GM12892 (cell line): ENCODE data around the gene STAC.

Experiments
- DNase-seq: peaks from one replicate; pipeline ENCODE4 v3.0.0; 2011; ENCODE audit not compliant: insufficient read length
- FAIRE-seq: peaks from 2 replicates; lab custom pipeline; 2011; peaks lifted over from hg19 to GRCh38; lab: Jason Lieb, UNC
- POLR2A ChIP-seq: IDR thresholded peaks from 2 replicates; pipeline ENCODE4 v1.6.1; 2011; ENCODE audit warnings: low read depth, low read length, control low read depth
- POLR2AphosphoS5 ChIP-seq: IDR thresholded peaks from 2 replicates; pipeline ENCODE4 v1.6.1; 2011; ENCODE audit warnings: low read depth, low read length, control low read depth
- TAF1 ChIP-seq: IDR thresholded peaks from 2 replicates; pipeline ENCODE4 v1.6.1; 2011; ENCODE audit warnings: low read depth, mild to moderate bottlenecking, control low read depth, low read length, borderline replicate concordance

STAC gene

DNA sequence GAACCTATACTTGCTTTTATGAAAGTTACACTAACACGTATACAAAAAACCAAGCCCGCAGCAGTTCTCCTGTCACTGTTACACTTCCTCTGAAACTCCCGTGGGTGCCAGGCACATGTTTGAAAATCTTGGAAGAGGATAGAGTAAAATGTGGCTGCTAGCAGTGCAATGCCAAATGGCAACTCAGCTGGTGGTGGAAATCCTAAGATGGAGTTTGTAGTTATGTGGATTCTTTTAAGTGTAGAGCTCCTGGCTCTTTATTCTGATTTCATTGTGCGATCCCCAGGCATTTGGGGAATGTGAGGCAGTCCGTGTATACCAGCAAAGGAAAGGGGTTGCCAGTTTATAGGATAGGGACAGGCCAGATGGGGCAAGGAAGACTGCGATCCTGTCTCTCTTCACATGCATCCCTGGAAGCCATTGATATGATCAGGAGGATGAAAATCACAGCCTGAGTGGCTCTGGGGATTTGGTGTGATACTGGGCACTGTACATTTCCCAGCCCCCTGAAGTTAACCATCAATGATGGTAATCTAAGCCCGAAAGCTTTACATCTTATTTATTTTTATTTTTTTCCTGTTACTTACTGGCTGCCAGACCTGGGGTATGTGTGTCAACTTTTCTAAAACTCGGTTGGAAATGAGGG is 1.1 kb downstream of the STAC start:
- no peak for TF ChIP-seq POLR2AphosphoS5
- FAIRE-seq (no peak), DNase-seq (no peak)

DNA sequence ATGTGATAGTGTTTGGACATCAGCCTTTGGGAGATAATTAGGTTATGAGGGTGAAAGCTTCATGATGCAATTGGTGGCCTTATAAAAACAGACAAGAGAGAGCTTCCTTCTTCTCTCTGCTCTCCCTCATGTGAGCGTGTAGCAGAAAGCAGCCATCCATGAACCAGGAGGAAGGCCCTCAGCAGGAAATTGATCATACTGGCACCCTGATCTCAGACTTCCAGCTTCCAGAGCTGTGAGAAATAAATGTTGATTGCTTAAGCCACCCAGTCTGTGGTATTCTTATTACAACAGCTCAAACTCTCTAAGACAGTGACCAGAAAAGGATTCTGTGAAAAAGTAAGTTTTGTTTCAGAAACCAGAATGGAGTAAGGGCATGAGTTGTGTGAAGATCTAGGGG is 13.3 kb downstream of the STAC start:
- DNase-seq (no peak), FAIRE-seq (no peak)
- TF ChIP-seq POLR2AphosphoS5 (no peak), TAF1 (no peak), POLR2A (no peak)

DNA sequence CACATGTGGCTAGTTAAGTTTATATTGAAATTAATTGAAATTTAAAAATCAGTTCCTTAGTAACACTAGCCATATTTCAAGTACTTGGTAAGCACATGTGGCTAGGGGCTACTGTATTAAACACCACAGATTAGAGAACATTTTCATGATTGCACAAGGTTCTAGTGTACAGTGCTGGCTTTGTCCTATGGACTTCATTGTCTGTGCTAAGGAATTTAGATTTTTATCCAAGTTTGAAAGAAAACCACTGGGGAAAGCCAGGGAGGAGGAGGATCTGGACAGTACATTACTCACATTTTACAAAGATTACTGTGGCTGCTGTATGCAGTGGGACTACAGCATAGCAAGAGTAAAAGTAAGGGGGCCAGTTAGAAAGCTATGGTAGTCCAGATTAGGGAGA is 13.9 kb downstream of the STAC start:
- FAIRE-seq (no peak), DNase-seq (no peak)
- TF ChIP-seq POLR2AphosphoS5 (no peak), TAF1 (no peak), POLR2A (no peak)

DNA sequence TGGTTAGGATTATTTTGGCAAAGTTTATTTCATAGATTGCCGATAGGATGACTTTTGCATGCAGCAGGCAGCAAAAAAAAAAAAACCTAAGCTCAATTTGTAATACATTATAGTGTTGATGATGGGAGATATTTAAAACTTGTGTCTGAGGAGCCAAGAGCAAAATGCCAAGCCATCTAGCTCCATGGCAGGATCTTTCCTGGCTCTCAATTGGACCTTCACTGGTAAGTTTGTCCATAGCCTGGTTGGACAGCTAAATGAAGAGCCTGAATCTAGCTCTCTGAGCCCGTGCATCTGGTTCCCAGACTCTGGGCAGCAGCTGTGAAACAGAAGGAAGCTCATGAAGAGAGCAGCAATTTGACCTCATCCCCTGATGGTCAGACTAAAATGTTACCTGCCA is 17.5 kb downstream of the STAC start:
- no peak for TF ChIP-seq POLR2A
- no peak for TF ChIP-seq POLR2AphosphoS5
- TF ChIP-seq TAF1 = no peak
- FAIRE-seq = no peak
- DNase-seq = no peak

DNA sequence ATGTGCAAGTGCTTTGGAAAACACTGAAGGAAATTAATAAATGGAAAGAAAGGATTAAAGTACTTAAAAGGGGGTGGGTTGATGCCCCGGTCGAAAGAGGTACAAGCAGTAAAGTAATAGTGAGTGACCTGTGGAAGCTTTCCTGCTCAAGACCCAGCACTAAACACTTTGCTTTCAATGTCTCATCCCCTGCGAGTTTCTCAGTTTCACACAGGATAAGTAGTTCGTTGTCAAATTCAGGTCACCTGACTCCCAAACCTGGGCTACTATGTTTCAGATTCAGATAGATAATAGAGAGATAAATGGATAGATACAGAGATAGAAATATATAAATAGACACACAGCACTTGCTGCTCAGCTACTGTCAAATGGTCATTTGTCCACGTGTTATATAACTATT is 19.6 kb downstream of the STAC start:
- no peak for TF ChIP-seq POLR2A
- FAIRE-seq = no peak

DNA sequence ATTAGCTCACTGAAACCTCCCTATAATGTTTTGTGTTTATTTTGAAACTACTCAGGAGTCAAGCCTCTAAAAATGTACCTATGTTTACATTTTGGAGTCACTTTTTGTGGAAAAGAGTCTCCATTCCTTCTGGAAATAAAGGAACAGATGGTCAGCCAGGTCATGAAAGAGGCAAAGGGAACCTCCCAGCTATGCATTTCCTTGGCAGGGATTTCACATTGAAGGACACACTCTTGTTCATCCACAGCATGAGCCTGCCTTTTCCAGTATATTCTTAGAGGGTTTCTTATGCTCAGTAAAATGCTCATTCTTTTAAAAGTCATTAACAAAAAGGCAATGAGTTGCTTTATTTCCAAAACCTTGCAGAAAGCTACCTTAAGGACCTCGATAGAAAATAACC is 20.8 kb downstream of the STAC start:
- no peak for DNase-seq
- TF ChIP-seq POLR2AphosphoS5 (no peak), POLR2A (no peak), TAF1 (no peak)
- no peak for FAIRE-seq

More for the DNA sequence above, 19.6 kb downstream of the STAC start:
- DNase-seq = no peak

DNA sequence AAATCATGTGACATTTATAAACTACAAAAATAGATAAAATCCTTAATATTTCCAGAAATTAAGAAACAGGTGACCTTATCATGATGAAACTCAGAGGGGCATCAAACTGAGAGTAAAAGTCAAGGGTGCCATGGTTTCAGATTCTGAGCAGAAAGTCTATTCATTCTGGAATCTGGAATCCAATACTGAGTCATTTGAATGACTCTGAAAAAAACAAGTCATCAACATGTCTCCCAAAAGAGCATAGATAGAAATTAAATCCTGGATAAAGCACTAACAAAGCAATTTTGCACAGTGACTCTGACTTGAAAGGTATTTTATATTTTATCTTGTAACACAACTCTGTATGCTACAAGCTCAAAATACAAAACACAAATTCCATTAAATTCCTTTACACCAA is 23.4 kb downstream of the STAC start:
- FAIRE-seq = no peak
- TF ChIP-seq POLR2AphosphoS5 = no peak
- no peak for DNase-seq

DNA sequence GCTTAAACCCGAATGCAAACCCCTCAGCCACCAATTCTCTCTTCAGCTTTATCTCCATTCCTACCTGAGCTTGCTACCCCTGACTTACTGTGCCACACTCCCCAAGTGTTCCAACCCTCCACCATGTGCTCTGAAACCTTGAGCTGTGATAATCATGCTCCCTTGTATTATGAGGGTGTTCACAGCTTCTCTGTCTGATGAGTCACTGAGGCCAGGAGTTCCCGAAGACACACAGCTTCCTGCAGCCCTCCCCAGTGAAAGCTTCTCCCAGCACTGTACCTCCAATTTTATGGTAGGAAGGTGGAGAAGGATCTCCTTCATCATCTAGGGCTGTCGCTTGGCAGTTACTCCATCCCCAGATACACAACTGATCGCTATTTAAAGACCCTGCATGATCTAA is 24.9 kb downstream of the STAC start:
- TF ChIP-seq POLR2AphosphoS5 (no peak), TAF1 (no peak), POLR2A (no peak)
- FAIRE-seq (no peak), DNase-seq (no peak)

DNA sequence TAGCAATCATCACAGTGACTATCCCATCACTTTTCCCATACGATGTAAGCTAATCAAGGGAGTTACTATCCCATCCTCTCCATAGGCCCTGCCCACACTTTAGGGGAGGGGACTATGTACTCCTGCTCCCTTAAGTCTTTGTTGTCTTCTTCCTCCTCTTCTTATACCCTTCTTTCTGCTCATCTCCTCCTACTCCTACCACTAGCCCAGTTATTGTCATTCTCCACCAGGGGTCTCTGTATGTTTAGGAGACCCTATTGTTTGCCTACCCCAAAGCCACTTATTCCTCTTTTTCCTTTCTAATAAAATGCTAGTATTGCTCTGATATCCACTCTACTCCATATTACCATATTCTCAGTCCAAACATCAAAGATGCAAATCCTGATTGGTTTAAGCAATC is 27.8 kb downstream of the STAC start:
- TF ChIP-seq POLR2AphosphoS5 (no peak), TAF1 (no peak), POLR2A (no peak)
- DNase-seq (no peak), FAIRE-seq (no peak)

DNA sequence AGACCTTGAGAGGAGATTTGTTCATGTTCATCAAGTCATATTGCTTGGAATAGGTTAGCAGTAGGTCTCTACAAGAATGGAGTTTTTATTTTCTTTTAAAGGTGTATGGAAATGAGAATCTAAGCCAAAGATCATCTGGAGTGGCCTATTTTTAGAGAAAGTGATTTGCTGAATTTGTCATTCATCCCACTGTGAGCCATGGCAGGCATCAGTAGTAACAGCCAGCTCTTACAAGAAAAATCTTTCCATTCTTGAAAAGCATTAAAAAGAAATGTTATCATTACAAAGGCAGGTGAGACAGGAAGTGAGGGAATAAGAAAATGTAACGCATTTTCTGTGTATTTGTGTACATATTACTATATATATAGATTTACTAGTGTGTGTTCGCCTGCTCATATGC is 29.6 kb downstream of the STAC start:
- TF ChIP-seq POLR2A (no peak), TAF1 (no peak), POLR2AphosphoS5 (no peak)
- no peak for DNase-seq
- FAIRE-seq = no peak

DNA sequence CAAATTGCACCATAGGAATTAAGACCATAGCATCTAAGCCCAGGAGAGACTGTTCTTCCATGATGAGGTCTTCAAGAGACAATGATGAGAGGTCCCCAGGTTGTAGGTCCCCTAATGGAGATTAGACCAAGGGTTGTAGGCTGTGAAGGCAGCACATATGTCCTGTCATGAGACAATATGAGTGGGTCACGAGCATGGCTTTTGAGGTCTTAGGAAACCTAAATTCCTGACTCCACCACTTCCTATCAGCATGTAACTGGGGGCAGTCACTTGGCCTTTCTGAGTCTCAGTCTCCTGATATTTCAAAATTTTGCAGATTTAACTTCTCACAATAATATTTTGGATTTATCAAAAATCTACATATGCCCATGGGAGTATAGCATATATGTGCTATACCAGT is 31.3 kb downstream of the STAC start:
- no peak for FAIRE-seq
- TF ChIP-seq POLR2A (no peak), TAF1 (no peak), POLR2AphosphoS5 (no peak)
- no peak for DNase-seq

DNA sequence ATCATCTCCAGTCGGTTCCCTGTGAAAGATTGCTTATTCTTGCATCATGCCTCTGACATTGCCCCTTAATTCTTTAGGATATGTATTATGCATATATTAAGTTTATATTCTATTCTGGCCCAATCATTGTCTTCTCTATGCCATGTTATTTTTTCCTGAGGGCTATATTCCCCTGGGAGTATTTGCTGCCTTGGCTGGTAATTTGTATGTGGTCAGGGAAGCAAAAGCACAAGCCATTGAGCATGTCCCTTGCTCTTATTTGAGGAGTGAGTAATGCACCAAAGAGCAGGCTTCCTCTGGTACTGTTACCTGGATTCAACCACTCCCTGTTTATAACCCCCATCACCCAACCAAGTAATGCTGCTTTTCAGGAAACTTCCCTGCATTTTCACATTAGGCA is 36.3 kb downstream of the STAC start:
- TF ChIP-seq TAF1 (no peak), POLR2A (no peak), POLR2AphosphoS5 (no peak)
- no peak for DNase-seq
- FAIRE-seq = no peak

DNA sequence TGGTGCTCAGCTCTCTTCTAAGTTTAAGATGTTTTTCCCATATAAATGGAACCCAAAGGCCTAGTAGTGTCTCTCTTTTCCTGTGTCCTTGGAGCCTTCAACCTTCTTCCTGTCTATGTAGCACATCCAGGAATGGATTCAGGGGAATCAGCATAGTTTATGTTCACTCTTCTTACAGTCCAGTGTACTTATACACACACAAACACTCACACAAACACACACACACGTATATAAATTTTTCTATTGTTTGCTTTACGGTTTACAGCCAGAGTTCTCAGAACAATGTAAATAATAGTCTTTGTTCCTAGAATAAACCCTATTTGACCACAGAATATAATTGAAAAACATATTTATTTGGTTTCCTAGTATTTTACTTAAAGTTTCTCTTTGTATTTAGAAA is 36.9 kb downstream of the STAC start:
- no peak for TF ChIP-seq POLR2A
- TF ChIP-seq TAF1 = no peak
- no peak for DNase-seq
- FAIRE-seq = no peak

DNA sequence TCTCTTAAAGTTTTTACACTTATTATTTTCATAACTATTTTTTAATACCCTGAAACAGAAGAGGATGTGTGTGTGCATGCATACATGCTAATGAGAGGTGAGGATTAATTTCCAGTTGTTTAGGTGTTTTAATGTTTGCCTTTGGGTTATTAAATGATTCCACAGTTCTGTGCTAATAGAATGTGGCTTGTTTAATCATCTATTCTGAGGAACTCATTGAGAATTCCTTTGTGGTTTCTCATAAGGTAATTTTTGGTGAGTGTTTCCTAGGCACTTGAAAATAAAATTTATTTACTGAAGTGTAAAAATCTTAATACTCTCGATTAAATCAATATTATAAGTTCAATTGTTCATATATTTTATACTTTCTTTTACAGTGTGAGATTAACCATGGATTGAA is 38.0 kb downstream of the STAC start:
- FAIRE-seq (no peak), DNase-seq (no peak)
- TF ChIP-seq POLR2A (no peak), TAF1 (no peak), POLR2AphosphoS5 (no peak)
